Activated B cell treated with CpG ODN at 0.5 μM for 24 hours (primary cell): ENCODE data around the gene HMGA1. TPM values are rescaled to one million over a fixed set of nuclear protein-coding genes. Genes with fewer than 3 reads are reported as not detected.
A peak's percentile ranks its signal among the peaks of the same experiment; 100 is the strongest.
"Not testable (repeated sequence)": the region's sequence is repeated elsewhere in the genome, so short reads cannot be mapped to it uniquely, and the experiment has no call there.

Experiments used
- ATAC-seq: fragments of 200-7000 bp; cut with Tn5 transposase; one replicate; pipeline ENCODE4 v1.10.0; 2021; ENCODE audit warnings: low read depth, mild to moderate bottlenecking, moderate library complexity
- CTCF ChIA-PET: fragments of 350-600 bp; sonication (Branson Sonifier 250); formaldehyde crosslinking; loops from one replicate; lab custom pipeline; 2021; ENCODE audit warnings: antibody characterized with exemption; lab: Charles Lee
- POLR2A ChIA-PET: fragments of 350-600 bp; sonication (Branson Sonifier 250); formaldehyde crosslinking; loops from one replicate; lab custom pipeline; 2021; ENCODE audit warnings: antibody characterized with exemption; lab: Charles Lee
- DNase-seq: peaks from one replicate; pipeline ENCODE4 v3.0.0; 2022
- H3K27ac Mint-ChIP-seq: one replicate; pipeline ENCODE4 v1.8.0; 2020; ENCODE audit warnings: mixed read lengths
- H3K27me3 Mint-ChIP-seq: one replicate; pipeline ENCODE4 v1.8.0; 2021; ENCODE audit warnings: mixed read lengths
- H3K36me3 Mint-ChIP-seq: one replicate; pipeline ENCODE4 v1.8.0; 2021; ENCODE audit warnings: low read depth, mixed read lengths
- H3K4me1 Mint-ChIP-seq: one replicate; pipeline ENCODE4 v1.8.0; 2021; ENCODE audit warnings: mixed read lengths
- H3K4me3 Mint-ChIP-seq: one replicate; pipeline ENCODE4 v1.8.0; 2020; ENCODE audit warnings: mild to moderate bottlenecking, mixed read lengths
- H3K9me3 Mint-ChIP-seq: one replicate; pipeline ENCODE4 v1.8.0; 2020; ENCODE audit warnings: mixed read lengths
- CTCF ChIP-seq: fragments of 200-600 bp; IDR thresholded peaks from one replicate; pipeline ENCODE4 v1.8.0; 2022; ENCODE audit warnings: antibody characterized with exemption, mild to moderate bottlenecking
- intact Hi-C: fragments of 100-400 bp; cut with micrococcal nuclease; formaldehyde crosslinking; loops from one replicate; pipeline ENCODE4 v1.15.1; 2024
- total RNA-seq: library from RNA; stranded (reverse); gene quantifications from 2 replicates; pipeline ENCODE4 v1.2.3, GENCODE V29; 2022

Gene HMGA1
- total RNA-seq, 1 donor from 2014 or later = 188 TPM

GRCh38 chr6:34241351-34242215 is 4.9 kb downstream of the HMGA1 start:
- Mint-ChIP-seq H3K9me3 (no peaks in the 10 kb centered on the region), H3K4me3 (no peak overlapping the region), H3K27ac (peak overlapping the region; percentile 53), H3K4me1 (peaks cover 57% of the 10 kb centered on the region), H3K36me3 (peaks cover 74% of the 10 kb centered on the region), H3K27me3 (no peaks in the 10 kb centered on the region)
- intact Hi-C loops = no loop called here
- DNase-seq (no peak), ATAC-seq (no peak)
- TF ChIP-seq CTCF = no peak
- POLR2A ChIA-PET = interaction anchor here (1.4 kb wide), 1 partner anchor 18 kb away, joined by 5 read pairs; no protein-coding TSS in a partner anchor
- CTCF ChIA-PET = interaction anchor here (0.9 kb wide), 1 partner anchor 174 kb away, joined by 3 read pairs; no protein-coding TSS in a partner anchor

GRCh38 chr6:34242252-34243130 is 5.8 kb downstream of the HMGA1 start:
- no peak for TF ChIP-seq CTCF
- intact Hi-C loops = no loop called here
- Mint-ChIP-seq H3K4me3 (no peak overlapping the region), H3K4me1 (peaks cover 64% of the 10 kb centered on the region), H3K27me3 (no peaks in the 10 kb centered on the region), H3K36me3 (peaks cover 74% of the 10 kb centered on the region), H3K9me3 (no peaks in the 10 kb centered on the region), H3K27ac (peak overlapping the region; percentile 37)
- ChIA-PET POLR2A (interaction anchor here (1.4 kb wide), 1 partner anchor 18 kb away, joined by 5 read pairs; no protein-coding TSS in a partner anchor), CTCF (interaction anchor here (0.9 kb wide), 1 partner anchor 173 kb away, joined by 3 read pairs; no protein-coding TSS in a partner anchor)
- DNase-seq (no peak), ATAC-seq (no peak)

DNA sequence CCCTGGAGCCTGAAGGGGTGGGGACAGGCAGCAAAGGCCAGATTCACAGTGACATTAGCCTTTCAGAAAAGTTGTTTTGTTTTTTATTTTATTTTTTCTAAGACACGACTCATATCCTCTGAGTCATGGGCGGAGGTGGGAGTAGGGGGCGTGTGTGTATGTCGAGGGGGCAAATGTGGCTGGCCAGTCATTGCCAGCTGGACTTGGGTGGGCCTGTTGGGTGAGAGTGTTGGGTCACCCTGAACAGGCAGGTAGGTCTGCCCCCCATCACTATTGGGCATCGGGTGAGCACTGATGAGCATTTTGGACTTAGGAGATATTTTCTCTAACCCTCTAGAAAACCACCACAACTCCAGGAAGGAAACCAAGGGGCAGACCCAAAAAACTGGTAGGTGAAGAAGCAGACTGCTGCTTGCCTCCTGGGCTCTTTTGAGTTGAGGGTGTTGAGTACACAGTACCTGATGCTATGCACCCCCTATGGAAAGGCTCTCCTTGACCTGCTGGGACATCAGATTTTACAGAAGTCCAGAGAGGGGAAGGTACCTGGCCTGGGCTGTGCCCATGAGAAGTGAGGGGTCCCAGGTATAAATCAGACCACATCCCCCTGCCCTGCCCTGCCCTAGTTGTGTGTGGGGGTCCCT is 6.6 kb downstream of the HMGA1 start:
- H3K4me3 Mint-ChIP-seq = no peak overlapping the region
- peaks cover 70% of the 10 kb centered on the region for H3K4me1 Mint-ChIP-seq
- no peaks in the 10 kb centered on the region for H3K9me3 Mint-ChIP-seq
- CTCF ChIA-PET = interaction anchor here (0.8 to 1.4 kb wide), 2 partner anchors 48 to 172 kb away, joined by 4 to 9 read pairs; no protein-coding TSS in a partner anchor
- DNase-seq (no peak), ATAC-seq (no peak)
- peak overlapping the region; percentile 37 for H3K27ac Mint-ChIP-seq
- H3K27me3 Mint-ChIP-seq = no peaks in the 10 kb centered on the region
- POLR2A ChIA-PET = interaction anchor here (0.7 to 2.3 kb wide), 3 partner anchors 19 to 42 kb away, joined by 5 to 13 read pairs (median 9); no protein-coding TSS in a partner anchor
- peaks cover 74% of the 10 kb centered on the region for H3K36me3 Mint-ChIP-seq
- TF ChIP-seq CTCF = no peak
- intact Hi-C loops = no loop called here

DNA sequence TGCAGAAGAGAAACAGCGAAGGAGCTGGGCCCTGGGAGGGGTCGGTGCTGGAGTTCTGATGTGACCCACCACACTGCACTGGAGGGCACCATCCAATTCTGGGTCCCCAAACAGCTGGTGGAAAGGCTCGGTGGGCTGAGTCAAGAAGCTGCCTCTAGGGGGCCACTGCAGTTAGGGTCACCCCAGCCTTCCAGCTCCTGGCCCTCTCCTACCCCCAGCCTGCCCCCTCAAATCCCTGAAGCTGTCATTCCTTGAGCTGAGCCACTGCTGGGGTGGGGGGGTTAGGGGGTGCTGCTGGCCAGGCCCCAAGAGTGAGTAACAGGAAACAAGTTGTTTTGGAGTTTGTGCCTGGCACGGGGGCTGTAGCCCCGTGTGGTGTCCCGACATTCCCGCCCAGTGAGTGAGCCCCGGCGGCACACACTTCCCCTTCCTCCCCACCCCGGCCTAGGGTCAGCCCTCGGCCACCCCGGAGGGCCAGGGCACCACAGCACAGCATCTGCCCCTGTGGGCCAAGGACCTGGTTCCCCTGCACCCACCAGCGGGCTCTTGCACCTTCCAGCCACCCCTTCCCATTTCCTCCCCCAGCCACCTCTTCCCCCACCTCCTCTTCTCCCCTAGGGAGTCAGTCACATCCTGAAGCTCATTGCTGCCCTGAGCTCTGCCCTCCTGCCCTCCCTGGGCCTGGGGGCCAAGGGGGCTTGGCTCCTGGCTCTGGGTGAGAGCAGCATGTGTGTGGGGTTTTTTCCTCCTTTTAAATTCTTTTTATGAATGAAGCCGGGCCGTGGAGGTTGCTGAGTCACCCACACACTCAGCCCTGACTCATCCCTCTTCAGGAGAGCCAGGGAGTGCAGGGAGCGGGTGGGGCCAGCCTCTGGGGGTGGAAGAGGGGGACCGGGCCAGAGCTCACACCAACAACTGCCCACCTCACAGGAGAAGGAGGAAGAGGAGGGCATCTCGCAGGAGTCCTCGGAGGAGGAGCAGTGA is 7.5 kb downstream of the HMGA1 start:
- no peak for TF ChIP-seq CTCF
- H3K4me1 Mint-ChIP-seq = peaks cover 63% of the 10 kb centered on the region
- CTCF ChIA-PET = interaction anchor here (0.6 to 1.4 kb wide), 3 partner anchors 48 to 366 kb away, joined by 3 to 9 read pairs (median 4); no protein-coding TSS in a partner anchor
- H3K36me3 Mint-ChIP-seq = peaks cover 71% of the 10 kb centered on the region
- intact Hi-C loops = no loop called here
- H3K27me3 Mint-ChIP-seq = no peaks in the 10 kb centered on the region
- no peak overlapping the region for H3K4me3 Mint-ChIP-seq
- ATAC-seq = no peak
- POLR2A ChIA-PET = interaction anchor here (0.6 to 2.3 kb wide), 7 partner anchors 8 to 1561 kb away, joined by 4 to 13 read pairs (median 6); partner anchors contain the start of gene HMGA1
- H3K9me3 Mint-ChIP-seq = no peaks in the 10 kb centered on the region
- DNase-seq = no peak
- H3K27ac Mint-ChIP-seq = peak overlapping the region; percentile 53

DNA sequence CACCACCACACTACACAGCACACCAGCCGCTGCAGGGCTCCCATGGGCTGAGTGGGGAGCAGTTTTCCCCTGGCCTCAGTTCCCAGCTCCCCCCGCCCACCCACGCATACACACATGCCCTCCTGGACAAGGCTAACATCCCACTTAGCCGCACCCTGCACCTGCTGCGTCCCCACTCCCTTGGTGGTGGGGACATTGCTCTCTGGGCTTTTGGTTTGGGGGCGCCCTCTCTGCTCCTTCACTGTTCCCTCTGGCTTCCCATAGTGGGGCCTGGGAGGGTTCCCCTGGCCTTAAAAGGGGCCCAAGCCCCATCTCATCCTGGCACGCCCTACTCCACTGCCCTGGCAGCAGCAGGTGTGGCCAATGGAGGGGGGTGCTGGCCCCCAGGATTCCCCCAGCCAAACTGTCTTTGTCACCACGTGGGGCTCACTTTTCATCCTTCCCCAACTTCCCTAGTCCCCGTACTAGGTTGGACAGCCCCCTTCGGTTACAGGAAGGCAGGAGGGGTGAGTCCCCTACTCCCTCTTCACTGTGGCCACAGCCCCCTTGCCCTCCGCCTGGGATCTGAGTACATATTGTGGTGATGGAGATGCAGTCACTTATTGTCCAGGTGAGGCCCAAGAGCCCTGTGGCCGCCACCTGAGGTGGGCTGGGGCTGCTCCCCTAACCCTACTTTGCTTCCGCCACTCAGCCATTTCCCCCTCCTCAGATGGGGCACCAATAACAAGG is 8.5 kb downstream of the HMGA1 start:
- ATAC-seq, CTCF ChIA-PET, H3K9me3 Mint-ChIP-seq, H3K27me3 Mint-ChIP-seq, DNase-seq, H3K4me3 Mint-ChIP-seq: not testable (repeated sequence)
- Mint-ChIP-seq H3K36me3 (peaks cover 65% of the 10 kb centered on the region), H3K27ac (peak overlapping the region; percentile 24), H3K4me1 (peaks cover 65% of the 10 kb centered on the region)
- intact Hi-C loops = loop anchor here (5.0 kb wide), 2 partner anchors 52 to 997 kb away; no protein-coding TSS in a partner anchor
- POLR2A ChIA-PET = interaction anchor here (0.6 to 2.3 kb wide), 6 partner anchors 9 to 1562 kb away, joined by 4 to 9 read pairs (median 6); partner anchors contain the start of gene HMGA1

- not testable (repeated sequence) for H3K27me3 Mint-ChIP-seq, DNase-seq, H3K4me3 Mint-ChIP-seq, ATAC-seq, H3K9me3 Mint-ChIP-seq
- ChIA-PET POLR2A (interaction anchor here (1.5 to 5.1 kb wide), 5 partner anchors 9 to 50 kb away, joined by 3 to 70 read pairs (median 7); partner anchors contain the start of gene HMGA1), CTCF (interaction anchor here (1.1 to 5.4 kb wide), 6 partner anchors 9 to 364 kb away, joined by 3 to 168 read pairs (median 6); partner anchors contain the start of gene HMGA1)
- H3K27ac Mint-ChIP-seq = peak overlapping the region; percentile 24
- H3K36me3 Mint-ChIP-seq = peaks cover 59% of the 10 kb centered on the region
- intact Hi-C loops = loop anchor here (1.0 to 5.0 kb wide), 4 partner anchors 7 to 997 kb away; no protein-coding TSS in a partner anchor
- peaks cover 62% of the 10 kb centered on the region for H3K4me1 Mint-ChIP-seq
Measured at GRCh38 chr6:34245761-34246140, 9.1 kb downstream of the HMGA1 start.
